ENCODE data around the gene KCNQ1.

DNA sequence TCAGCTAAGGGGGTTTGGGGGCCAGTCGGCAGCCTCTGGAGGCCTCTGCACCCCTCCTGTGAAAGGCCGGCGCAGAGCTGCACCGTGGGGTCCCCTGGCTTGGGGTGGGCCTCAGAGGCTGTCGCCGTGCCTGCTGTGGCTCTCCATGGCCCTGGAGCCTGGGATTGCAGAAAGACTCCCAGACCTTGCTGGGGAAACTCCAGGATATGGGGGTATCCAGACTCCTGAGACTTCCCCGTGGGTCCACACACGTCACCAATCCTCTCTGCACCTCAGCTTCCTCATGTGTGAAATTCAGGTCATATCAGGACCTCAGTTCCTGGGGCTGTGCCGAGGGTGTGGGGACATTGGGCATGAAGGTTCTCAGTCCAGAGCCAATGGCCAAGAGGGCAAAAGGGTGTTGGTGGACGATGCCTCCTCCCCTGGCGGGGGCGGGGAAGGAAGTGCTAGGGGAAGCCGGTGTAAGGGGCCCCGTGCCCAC is 97.1 kb downstream of the KCNQ1 start:
- no peak for TF ChIP-seq POLR2A (IDR thresholded peaks at IDR 0.05; ENCODE audit: low read depth, low read length)
- no peak for TF ChIP-seq POLR2AphosphoS5 (IDR thresholded peaks at IDR 0.05; ENCODE audit: low read depth, low read length)
- no peak for TF ChIP-seq TAF1 (IDR thresholded peaks at IDR 0.05; ENCODE audit: borderline replicate concordance, low read depth, low read length)

All from GM12892 (cell line).